Activated T-cell treated with anti-CD3 and anti-CD28 coated beads, Interleukin-2, amount 50 U/mL, for 4 hours (primary cell): ENCODE measurements around the gene PPP2R2D. TPM values are rescaled to one million over a fixed set of nuclear protein-coding genes. Genes with fewer than 3 reads are reported as not detected.
"Not testable (repeated sequence)": the region's sequence is repeated elsewhere in the genome, so short reads cannot be mapped to it uniquely, and the experiment has no call there.

ENCODE experiments used
- ATAC-seq, 2 donors: fragments of 200-7000 bp; cut with Tn5 transposase; one replicate each; pipeline ENCODE4 v1.10.0; 2021
- DNase-seq: peaks from one replicate; pipeline ENCODE4 v3.0.0-alpha.2; 2020
- H3K27me3 Mint-ChIP-seq: one replicate; pipeline ENCODE4 v1.8.0; 2021; ENCODE audit warnings: low read depth, mixed read lengths
- H3K36me3 Mint-ChIP-seq: one replicate; pipeline ENCODE4 v1.8.0; 2022; ENCODE audit warnings: mixed read lengths; ENCODE audit not compliant: insufficient read depth
- H3K4me1 Mint-ChIP-seq: one replicate; pipeline ENCODE4 v1.8.0; 2021; ENCODE audit warnings: low read depth, mixed read lengths
- H3K4me3 Mint-ChIP-seq: one replicate; pipeline ENCODE4 v1.8.0; 2021; ENCODE audit warnings: mild to moderate bottlenecking, moderate library complexity, mixed read lengths
- H3K9me3 Mint-ChIP-seq: one replicate; pipeline ENCODE4 v1.8.0; 2021; ENCODE audit warnings: mixed read lengths
- total RNA-seq, 3 donors: library from RNA; stranded (reverse); gene quantifications; one replicate each; pipeline ENCODE4 v1.2.1, GENCODE V29; 2021

Gene PPP2R2D
- total RNA-seq, 3 donors from 2014 or later = 22.6 to 25.7 (median 24.1) TPM

DNA sequence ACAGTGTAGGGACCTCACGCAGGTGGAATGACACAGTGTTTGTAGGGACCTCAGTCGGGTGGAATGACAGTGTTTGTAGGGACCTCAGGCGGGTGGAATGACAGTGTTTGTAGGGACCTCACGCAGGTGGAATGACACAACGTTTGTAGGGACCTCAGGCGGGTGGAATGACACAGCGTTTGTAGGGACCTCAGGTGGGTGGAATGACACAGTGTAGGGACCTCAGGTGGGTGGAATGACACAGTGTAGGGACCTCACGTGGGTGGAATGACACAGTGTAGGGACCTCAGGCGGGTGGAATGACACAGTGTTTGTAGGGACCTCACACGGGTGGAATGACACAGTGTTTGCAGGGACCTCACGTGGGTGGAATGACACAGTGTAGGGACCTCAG is 16.0 kb downstream of the PPP2R2D start:
- peaks cover 29% of the 10 kb centered on the region for H3K36me3 Mint-ChIP-seq
- not testable (repeated sequence) for DNase-seq, H3K9me3 Mint-ChIP-seq, ATAC-seq, H3K4me3 Mint-ChIP-seq, H3K27me3 Mint-ChIP-seq
- H3K4me1 Mint-ChIP-seq = peaks cover 77% of the 10 kb centered on the region

DNA sequence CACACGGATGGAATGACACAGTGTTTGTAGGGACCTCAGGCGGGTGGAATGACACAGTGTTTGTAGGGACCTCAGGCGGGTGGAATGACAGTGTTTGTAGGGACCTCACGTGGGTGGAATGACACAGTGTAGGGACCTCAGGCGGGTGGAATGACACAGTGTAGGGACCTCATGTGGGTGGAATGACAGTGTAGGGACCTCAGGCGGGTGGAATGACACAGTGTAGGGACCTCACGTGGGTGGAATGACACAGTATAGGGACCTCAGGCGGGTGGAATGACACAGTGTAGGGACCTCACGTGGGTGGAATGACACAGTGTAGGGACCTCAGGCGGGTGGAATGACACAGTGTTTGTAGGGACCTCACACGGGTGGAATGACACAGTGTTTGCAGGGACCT is 16.7 kb downstream of the PPP2R2D start:
- DNase-seq, ATAC-seq, H3K4me3 Mint-ChIP-seq, H3K27me3 Mint-ChIP-seq, H3K9me3 Mint-ChIP-seq: not testable (repeated sequence)
- Mint-ChIP-seq H3K36me3 (peaks cover 26% of the 10 kb centered on the region), H3K4me1 (peaks cover 76% of the 10 kb centered on the region)

DNA sequence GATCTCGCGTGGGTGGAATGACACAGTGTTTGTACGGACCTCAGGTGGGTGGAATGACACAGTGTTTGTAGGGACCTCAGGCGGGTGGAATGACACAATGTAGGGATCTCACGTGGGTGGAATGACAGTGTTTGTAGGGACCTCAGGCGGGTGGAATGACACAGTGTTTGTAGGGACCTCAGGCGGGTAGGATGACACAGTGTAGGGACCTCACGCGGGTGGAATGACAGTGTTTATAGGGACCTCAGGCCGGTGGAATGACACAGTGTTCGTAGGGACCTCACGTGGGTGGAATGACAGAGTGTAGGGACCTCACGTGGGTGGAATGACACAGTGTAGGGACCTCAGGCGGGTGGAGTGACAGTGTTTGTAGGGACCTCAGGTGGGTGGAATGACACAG is 18.7 kb downstream of the PPP2R2D start:
- not testable (repeated sequence) for H3K27me3 Mint-ChIP-seq, DNase-seq, ATAC-seq, H3K4me3 Mint-ChIP-seq
- peaks cover 28% of the 10 kb centered on the region for H3K36me3 Mint-ChIP-seq
- peaks cover 14% of the 10 kb centered on the region for H3K9me3 Mint-ChIP-seq
- peaks cover 68% of the 10 kb centered on the region for H3K4me1 Mint-ChIP-seq

DNA sequence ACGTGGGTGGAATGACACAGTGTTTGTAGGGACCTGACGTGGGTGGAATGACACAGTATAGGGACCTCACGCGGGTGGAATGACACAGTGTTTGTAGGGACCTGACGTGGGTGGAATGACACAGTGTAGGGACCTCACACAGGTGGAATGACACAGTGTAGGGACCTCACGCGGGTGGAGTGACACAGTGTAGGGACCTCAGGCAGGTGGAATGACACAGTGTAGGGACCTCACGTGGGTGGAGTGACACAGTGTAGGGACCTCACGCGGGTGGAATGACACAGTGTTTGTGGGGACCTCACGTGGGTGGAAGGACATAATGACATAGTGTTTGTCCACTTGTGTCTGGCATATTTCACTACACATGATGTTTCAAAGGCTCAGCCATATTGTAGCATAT is 19.3 kb downstream of the PPP2R2D start:
- no peak overlapping the region for H3K4me3 Mint-ChIP-seq
- no peak for DNase-seq

DNA sequence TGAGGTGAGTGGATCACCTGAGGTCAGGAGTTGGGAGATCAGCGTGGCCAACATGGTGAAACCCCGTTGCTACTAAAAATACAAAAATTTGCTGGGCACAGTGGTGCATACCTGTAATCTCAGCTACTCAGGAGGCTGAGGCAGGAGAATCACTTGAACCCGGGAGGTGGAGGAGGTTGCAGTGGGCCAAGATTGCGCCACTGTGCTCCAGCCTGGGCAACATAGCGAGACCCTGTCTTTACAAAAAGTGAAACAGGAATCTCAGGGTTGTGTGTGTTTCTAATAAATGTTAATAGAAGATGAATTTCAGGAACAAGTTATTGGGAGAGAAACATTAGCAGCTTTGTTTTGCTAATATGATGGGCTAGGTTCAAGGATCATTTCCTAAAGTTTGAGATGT is 19.9 kb downstream of the PPP2R2D start:
- Mint-ChIP-seq H3K36me3 (peaks cover 36% of the 10 kb centered on the region), H3K4me1 (peaks cover 66% of the 10 kb centered on the region), H3K9me3 (peaks cover 14% of the 10 kb centered on the region), H3K27me3 (no peaks in the 10 kb centered on the region), H3K4me3 (no peak overlapping the region)
- DNase-seq = no peak
- no peak for ATAC-seq

More for the DNA sequence above, 19.3 kb downstream of the PPP2R2D start:
- ATAC-seq = peak in 1 of 2 donors; percentile 14
- peaks cover 64% of the 10 kb centered on the region for H3K4me1 Mint-ChIP-seq
- peaks cover 14% of the 10 kb centered on the region for H3K9me3 Mint-ChIP-seq
- peaks cover 31% of the 10 kb centered on the region for H3K36me3 Mint-ChIP-seq
- no peaks in the 10 kb centered on the region for H3K27me3 Mint-ChIP-seq

DNA sequence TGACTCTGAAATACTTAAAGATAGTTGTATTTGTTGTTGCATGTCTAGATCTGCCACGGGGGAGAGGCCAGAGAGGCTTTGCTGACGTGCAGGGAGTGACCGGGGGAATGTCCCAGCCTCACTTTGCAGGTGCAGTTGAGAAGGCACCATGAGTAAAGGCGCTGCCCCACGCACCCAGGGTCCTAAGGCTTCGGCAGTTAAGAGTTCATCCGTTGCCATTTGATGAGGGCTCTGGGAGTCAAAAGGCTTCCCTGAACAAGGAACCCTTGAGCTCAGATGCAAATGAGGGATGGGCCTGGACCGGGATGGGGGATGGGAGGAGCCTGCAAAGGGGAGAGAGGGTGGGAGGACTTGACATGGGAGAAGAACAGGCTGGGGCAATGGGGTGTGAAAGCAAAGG is 20.4 kb downstream of the PPP2R2D start:
- H3K36me3 Mint-ChIP-seq = peaks cover 36% of the 10 kb centered on the region

DNA sequence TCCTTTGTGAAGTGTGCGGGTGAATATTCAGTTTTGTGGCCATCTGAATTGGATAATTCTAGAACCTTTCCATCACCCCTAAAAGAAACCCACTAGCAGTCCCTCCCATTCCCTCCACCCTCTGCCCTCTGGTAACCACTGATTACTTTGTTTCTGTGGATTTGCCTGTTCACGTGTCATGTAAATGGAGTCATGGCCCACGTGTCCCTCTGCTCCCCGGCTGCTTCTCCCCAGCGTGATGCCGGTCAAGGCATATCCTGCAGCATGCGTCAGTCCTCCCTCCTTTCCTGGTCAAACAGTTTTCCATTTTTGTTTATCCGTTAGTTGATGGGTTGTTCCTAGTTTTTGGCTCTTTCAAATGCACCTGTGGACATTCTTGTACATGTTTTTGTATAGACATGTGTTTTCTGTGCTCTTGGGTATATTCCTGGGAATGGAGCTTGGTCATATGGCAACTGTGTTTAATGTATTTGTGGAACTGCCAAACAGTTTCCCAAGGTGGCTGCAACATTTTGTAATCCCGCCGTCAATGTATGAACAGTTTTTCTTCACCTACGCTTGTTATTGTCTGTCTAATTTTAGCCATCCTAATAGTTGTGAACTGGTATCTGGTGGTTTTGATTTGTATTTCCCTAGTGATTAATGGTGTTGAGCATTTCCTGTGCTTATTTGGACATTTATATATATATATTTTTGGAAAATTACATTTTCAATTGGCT is 22.4 kb downstream of the PPP2R2D start:
- peaks cover 71% of the 10 kb centered on the region for H3K4me1 Mint-ChIP-seq
- DNase-seq = no peak
- no peak overlapping the region for H3K4me3 Mint-ChIP-seq
- H3K36me3 Mint-ChIP-seq = peaks cover 39% of the 10 kb centered on the region
- H3K9me3 Mint-ChIP-seq = peaks cover 14% of the 10 kb centered on the region
- no peaks in the 10 kb centered on the region for H3K27me3 Mint-ChIP-seq
- ATAC-seq = no peak

More for the DNA sequence above, 20.4 kb downstream of the PPP2R2D start:
- H3K27me3 Mint-ChIP-seq = no peaks in the 10 kb centered on the region
- H3K4me3 Mint-ChIP-seq = no peak overlapping the region
- H3K4me1 Mint-ChIP-seq = peaks cover 63% of the 10 kb centered on the region
- DNase-seq (no peak), ATAC-seq (no peak)
- H3K9me3 Mint-ChIP-seq = peaks cover 14% of the 10 kb centered on the region

DNA sequence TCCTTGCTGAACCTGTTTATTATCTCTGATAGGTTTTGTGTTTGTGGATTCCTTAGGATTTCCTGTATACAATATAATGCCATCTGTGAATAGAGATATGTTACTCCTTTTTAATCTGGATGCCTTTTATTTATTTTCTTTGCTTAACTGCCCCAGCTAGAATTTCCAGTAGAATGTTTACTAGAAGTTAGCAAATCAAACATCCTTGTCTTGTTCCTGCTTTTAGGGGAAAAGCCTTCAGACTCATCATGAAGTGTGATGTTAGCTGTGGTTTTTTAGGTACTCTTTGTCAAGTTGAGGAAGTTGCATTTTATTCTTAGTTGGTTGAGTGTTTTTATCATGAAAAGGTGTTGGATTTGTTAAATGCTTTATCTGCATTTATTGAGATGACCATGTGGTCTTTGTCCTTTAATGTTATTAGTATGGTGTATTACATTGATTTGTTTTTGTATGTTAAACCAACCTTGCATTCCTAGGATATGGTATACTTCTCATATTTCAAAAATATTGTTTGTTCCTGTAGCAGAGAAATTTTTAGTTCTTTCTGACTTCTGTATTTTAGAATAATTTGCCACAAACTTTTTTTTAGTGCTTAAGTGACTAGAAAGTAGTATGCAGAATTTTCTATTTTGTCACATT is 24.3 kb downstream of the PPP2R2D start:
- H3K4me3 Mint-ChIP-seq = no peak overlapping the region
- no peak for ATAC-seq
- DNase-seq = no peak
- H3K4me1 Mint-ChIP-seq = peaks cover 73% of the 10 kb centered on the region
- H3K27me3 Mint-ChIP-seq = no peaks in the 10 kb centered on the region
- peaks cover 35% of the 10 kb centered on the region for H3K36me3 Mint-ChIP-seq
- peaks cover 8% of the 10 kb centered on the region for H3K9me3 Mint-ChIP-seq

DNA sequence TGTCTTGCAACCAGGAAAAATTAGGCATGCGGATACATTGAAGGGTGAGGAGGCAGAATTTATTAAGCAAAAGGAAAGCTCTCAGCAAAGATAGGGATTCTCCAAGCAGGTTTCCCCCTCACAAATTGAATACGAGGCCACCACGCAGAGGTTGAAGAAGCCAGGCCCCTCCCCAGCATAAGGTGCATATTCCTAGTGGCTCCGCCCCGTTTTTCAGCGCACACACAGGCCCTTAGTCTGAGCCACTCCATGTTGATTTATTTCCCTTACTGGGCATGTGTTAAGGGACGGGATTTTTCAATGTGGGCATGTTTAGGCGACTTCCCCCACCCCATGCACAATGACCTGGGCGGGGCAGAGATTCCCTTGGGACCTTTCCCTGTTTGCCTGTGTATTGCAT is 24.9 kb downstream of the PPP2R2D start:
- H3K4me3 Mint-ChIP-seq = no peak overlapping the region
- peaks cover 73% of the 10 kb centered on the region for H3K4me1 Mint-ChIP-seq
- ATAC-seq = no peak
- peaks cover 34% of the 10 kb centered on the region for H3K36me3 Mint-ChIP-seq
- no peak for DNase-seq
- H3K9me3 Mint-ChIP-seq = peaks cover 6% of the 10 kb centered on the region
- H3K27me3 Mint-ChIP-seq = no peaks in the 10 kb centered on the region

DNA sequence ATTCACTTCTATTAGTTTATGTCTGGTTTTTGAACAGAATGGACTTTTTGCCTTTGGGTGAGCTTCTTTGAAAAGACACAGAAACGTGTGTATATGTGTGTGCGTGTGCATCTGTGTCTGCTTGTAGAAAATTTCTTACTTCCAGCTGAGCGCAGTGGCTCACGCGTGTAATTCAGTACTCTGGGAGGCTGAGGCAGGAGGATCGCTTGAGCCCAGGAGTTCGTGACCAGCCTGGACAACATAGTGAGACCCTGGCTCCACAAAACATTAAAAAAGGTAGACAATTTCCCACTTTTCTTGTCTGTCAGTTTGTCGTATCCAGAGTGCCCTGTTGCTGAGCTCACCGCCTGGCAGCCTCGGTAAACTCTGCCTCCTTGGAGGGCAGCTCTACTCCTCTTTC is 25.4 kb downstream of the PPP2R2D start:
- no peaks in the 10 kb centered on the region for H3K27me3 Mint-ChIP-seq
- peaks cover 73% of the 10 kb centered on the region for H3K4me1 Mint-ChIP-seq
- DNase-seq (no peak), ATAC-seq (no peak)
- H3K36me3 Mint-ChIP-seq = peaks cover 32% of the 10 kb centered on the region
- no peak overlapping the region for H3K4me3 Mint-ChIP-seq
- H3K9me3 Mint-ChIP-seq = peaks cover 6% of the 10 kb centered on the region

DNA sequence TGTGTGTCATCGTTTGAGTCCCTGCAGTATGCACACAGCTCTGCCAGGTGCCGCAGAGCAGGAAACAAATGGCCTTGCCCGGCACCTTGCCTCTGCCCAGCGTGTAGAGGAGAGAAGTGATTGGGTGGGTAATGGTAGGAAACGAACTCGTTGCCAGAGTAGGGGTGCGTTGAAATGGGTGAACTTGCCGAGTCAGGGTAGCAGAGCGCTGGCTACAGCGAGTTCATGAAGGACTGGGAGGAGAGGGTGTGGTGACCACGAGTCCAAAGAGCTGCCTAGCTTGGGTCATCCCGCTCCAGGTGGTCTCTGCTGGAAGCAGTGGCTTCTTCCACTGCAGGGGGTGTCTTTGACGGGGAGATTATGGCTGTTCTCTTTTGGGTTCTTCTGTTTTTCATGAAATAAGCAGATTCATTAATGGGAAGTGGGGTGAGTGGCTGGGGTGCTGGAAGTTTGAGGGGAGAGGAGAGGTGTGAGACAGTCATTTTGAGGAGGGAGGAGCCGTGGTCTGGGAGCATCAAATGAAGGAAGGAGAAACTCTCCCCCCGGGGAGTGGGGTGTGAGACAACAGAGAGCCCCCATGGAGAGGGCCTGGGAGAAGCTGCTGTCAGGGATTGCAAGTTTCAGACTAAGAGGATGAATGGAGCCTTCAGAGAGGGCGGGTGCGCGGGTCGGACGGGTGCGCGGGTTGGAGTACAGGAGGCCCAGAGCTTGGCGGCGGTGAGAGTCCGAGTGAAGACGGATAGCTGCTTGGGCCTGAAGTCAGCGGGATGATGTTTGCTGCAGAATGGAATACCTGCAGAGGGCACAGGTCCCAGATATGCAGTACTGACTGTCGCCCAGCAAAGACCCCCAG is 26.2 kb downstream of the PPP2R2D start:
- H3K9me3 Mint-ChIP-seq = peaks cover 6% of the 10 kb centered on the region
- H3K4me1 Mint-ChIP-seq = peaks cover 70% of the 10 kb centered on the region
- DNase-seq (no peak), ATAC-seq (no peak)
- no peaks in the 10 kb centered on the region for H3K27me3 Mint-ChIP-seq
- H3K4me3 Mint-ChIP-seq = peak overlapping the region; percentile 3
- H3K36me3 Mint-ChIP-seq = peaks cover 26% of the 10 kb centered on the region

DNA sequence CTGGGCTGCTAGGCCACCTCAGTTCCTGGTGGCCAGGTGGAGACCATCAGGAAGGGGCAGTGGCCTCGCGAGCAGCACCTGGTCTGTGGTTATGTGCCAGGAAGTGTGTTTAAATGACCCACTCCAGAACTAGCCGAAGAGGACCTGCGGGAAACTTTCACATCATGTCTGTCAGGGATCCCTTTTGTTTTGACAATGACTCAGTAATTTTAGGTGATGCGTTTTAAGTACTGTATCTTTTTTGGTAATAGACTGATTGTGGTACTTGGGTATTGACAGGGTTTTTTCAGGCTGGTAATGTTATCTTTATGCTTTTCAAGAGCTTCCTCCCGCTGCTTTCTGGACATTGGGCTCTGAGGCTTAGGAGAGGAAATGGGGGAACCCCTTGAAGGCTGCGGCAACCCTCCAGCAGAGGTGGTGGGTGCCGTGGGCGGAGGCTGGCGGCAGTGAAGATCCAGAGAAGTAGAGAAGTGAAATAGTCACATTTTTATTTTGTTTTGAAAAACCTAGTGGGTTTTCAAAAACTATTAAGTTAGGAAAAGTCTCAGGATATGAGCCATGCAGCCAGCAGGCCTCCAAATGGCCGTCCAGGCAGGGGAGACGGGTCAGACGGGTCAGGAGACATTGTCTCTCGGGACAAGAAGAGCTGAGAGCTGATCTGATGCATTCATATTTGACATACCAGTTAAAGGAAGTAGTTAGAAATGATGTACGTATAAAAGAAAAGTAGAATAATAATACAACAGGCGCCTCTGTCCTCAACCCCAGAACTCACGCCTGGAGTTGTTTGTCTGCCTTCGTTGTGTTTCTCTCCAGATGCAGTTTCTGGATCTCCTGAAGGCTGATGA is 27.7 kb downstream of the PPP2R2D start:
- Mint-ChIP-seq H3K36me3 (peaks cover 24% of the 10 kb centered on the region), H3K27me3 (no peaks in the 10 kb centered on the region), H3K4me3 (peak overlapping the region; percentile 77), H3K9me3 (peaks cover under 1% of the 10 kb centered on the region), H3K4me1 (peaks cover 70% of the 10 kb centered on the region)
- ATAC-seq = peak; percentile 72 to 83
- DNase-seq = peak; percentile 29

DNA sequence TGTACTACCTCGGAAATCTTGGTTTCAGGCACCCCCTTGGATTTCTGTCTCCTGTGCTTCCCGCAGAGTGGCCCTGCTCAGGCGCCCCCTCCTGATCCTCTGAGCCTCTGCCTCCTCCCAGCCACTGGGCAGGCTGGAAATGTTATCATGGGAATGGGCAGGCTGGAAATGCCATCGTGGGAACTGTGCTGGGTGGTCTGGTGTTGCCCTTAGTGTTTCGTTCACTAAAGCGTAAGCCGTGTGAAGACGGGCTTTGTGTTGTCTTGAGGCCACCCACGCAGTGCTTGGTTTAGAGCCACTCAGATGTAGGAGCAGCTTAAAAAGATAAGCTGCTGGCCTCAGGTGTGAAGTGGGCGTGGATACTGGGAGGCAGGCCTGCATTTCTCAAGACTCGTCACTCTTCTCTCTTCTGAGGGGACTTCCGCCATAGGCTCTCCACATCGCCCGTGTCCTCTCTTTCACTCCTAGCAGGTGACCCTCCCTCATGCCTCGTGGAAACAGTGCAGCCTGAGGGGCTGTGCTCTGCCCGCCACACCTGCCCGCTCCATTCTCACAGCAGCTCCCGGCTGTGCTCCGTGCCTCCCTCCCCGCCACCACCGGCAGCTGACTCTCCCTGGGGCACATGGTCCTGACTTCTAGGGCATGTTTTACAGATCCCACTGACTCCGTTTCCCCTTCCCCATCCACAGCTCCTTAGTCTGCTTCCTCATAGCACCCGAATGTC is 28.5 kb downstream of the PPP2R2D start:
- Mint-ChIP-seq H3K9me3 (no peaks in the 10 kb centered on the region), H3K27me3 (no peaks in the 10 kb centered on the region), H3K4me3 (peak overlapping the region; percentile 7), H3K4me1 (peaks cover 75% of the 10 kb centered on the region), H3K36me3 (peaks cover 25% of the 10 kb centered on the region)
- DNase-seq = no peak
- ATAC-seq = no peak
